NT2/D1 (cell line): ENCODE data around the gene EN2.

ENCODE experiments used
- SUZ12 ChIP-seq: IDR thresholded peaks from 2 replicates; pipeline ENCODE4 v1.6.1; 2011; ENCODE audit not compliant: insufficient read length, insufficient read depth; ENCODE audit errors: extremely low read depth
- YY1 ChIP-seq: IDR thresholded peaks from 2 replicates; pipeline ENCODE4 v1.6.1; 2011; ENCODE audit not compliant: insufficient read length, insufficient read depth
- ZNF274 ChIP-seq: IDR thresholded peaks from 2 replicates; pipeline ENCODE4 v1.6.1; 2011; ENCODE audit warnings: mild to moderate bottlenecking, low read depth, low read length

GRCh38 chr7:155462163-155462735, 4.3 kb downstream of the EN2 start:
- TF ChIP-seq YY1 = no peak
- TF ChIP-seq ZNF274 = no peak
- no peak for TF ChIP-seq SUZ12
